ENCODE results near the gene SOX3. TPM values are rescaled to one million over a fixed set of nuclear protein-coding genes. Genes with fewer than 3 reads are reported as not detected.

The SOX3 gene
- not detected in 2 replicates for total RNA-seq

DNA sequence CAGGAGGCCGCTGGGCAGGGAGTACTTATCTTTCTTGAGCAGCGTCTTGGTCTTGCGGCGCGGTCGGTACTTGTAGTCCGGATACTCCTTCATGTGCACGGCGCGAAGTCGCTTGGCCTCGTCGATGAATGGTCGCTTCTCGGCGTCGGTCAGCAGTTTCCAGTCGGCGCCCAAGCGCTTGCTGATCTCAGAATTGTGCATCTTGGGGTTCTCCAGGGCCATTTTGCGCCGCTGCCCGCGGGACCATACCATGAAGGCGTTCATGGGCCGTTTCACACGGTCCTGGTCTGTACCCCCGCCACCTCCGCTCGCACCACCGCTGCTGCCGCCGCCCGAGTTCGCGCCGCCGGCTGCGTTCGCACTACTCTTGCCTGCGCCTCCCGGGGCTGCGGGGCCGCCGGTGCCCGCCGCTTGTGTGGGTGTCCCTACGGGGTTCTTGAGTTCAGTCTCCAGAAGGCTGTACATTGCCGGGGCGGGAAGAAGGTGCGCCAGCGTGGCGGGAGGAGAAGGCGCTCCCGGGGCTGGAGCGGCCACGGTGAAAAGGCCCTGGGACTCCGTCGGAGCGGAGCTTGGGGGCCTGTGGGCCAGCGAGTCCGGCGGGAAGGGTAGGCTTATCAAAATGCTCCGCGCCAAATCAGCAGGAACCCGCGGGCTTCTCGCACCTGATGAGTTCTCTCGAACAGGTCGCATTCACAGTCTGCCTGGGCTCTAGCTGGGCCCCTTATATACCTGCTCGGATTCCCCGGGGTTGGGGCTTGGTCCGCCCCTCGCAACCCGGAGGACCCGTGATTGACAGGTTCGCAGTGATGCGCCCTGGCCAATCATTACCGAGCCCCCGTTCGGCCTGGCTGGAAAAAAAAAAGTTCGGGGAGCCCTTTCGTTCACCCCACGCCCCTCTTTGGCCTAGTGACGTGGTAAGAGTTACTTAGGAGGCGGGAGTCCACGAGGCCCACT, at the start of gene SOX3:
SOX3 (minus strand) TSS at position 699 of the 954 bp plus-strand sequence; CDS start at position 690, 9 bp downstream.

Other genes with a start within 250 kb of the SOX3 start
- gene LINC00632, start 204.7 kb upstream of the SOX3 start, total RNA-seq = 2.1 and 2.3 TPM in 2 replicates

Measured in mammary microvascular endothelial cell (primary cell).